Loucy (cell line): ENCODE data around the gene C1orf122.

ENCODE experiments used
- H2AFZ ChIP-seq: fragments of 200-600 bp; sonication (generic); 2 replicates; pipeline ENCODE4 v1.6.0; 2016; ENCODE audit warnings: antibody characterized with exemption, mild to moderate bottlenecking, low read length, moderate library complexity
- H3F3A ChIP-seq: fragments of 200-600 bp; 2 replicates; pipeline ENCODE4 v1.6.0; 2016; ENCODE audit warnings: antibody characterized with exemption, low read depth, mild to moderate bottlenecking
- H3K27me3 ChIP-seq: fragments of 200-600 bp; sonication (generic); 2 replicates; pipeline ENCODE4 v1.6.1; 2014; ENCODE audit warnings: low read length, mild to moderate bottlenecking; ENCODE audit not compliant: insufficient read depth, poor library complexity, severe bottlenecking
- H3K36me3 ChIP-seq: fragments of 200-600 bp; sonication (generic); 2 replicates; pipeline ENCODE4 v1.6.1; 2016; ENCODE audit warnings: low read length; ENCODE audit not compliant: insufficient read depth
- H3K4me1 ChIP-seq: fragments of 200-600 bp; sonication (generic); 2 replicates; pipeline ENCODE4 v1.5.1; 2014; ENCODE audit warnings: low read length, mild to moderate bottlenecking; ENCODE audit not compliant: insufficient read depth, poor library complexity, severe bottlenecking
- H3K4me2 ChIP-seq: fragments of 200-600 bp; sonication (generic); 2 replicates; pipeline ENCODE4 v1.6.0; 2014; ENCODE audit warnings: antibody characterized with exemption, low read length, low read depth, mild to moderate bottlenecking; ENCODE audit not compliant: poor library complexity, severe bottlenecking
- H3K4me3 ChIP-seq: fragments of 200-600 bp; sonication (generic); 2 replicates; pipeline ENCODE4 v1.5.1; 2014; ENCODE audit warnings: low read length, mild to moderate bottlenecking, mixed read lengths; ENCODE audit not compliant: poor library complexity, severe bottlenecking
- H3K79me2 ChIP-seq: fragments of 200-600 bp; sonication (generic); 2 replicates; pipeline ENCODE4 v1.6.1; 2014; ENCODE audit warnings: low read length; ENCODE audit not compliant: insufficient read depth
- H3K9ac ChIP-seq: fragments of 200-600 bp; sonication (generic); 2 replicates; pipeline ENCODE4 v1.6.0; 2014; ENCODE audit warnings: mild to moderate bottlenecking, low read depth, low read length, moderate library complexity; ENCODE audit not compliant: poor library complexity, severe bottlenecking
- H3K9me2 ChIP-seq: fragments of 200-600 bp; sonication (generic); replicated peaks from 2 replicates; pipeline ENCODE4 v1.6.1; 2016; ENCODE audit warnings: low read depth, low read length, mixed read lengths
- H3K9me3 ChIP-seq: fragments of 200-600 bp; sonication (generic); 2 replicates; pipeline ENCODE4 v1.6.1; 2014; ENCODE audit warnings: mild to moderate bottlenecking, antibody characterized with exemption, low read length, low read depth; ENCODE audit not compliant: insufficient read depth
- H4K20me1 ChIP-seq: fragments of 200-600 bp; sonication (generic); 2 replicates; pipeline ENCODE4 v1.6.0; 2014; ENCODE audit warnings: antibody characterized with exemption, low read length, mild to moderate bottlenecking; ENCODE audit not compliant: insufficient read depth, poor library complexity, severe bottlenecking
- CTCF ChIP-seq: fragments of 200-600 bp; sonication (generic); conservative IDR thresholded peaks from 2 replicates; pipeline ENCODE4 v1.5.1; 2014; ENCODE audit warnings: mild to moderate bottlenecking, antibody characterized with exemption, low read length
- EZH2phosphoT487 ChIP-seq: fragments of 200-600 bp; IDR thresholded peaks from 2 replicates; pipeline ENCODE4 v1.6.1; 2018; ENCODE audit warnings: antibody characterized with exemption, mild to moderate bottlenecking, moderate library complexity, borderline replicate concordance

The C1orf122 gene

GRCh38 chr1:37851262-37851661 is 43.7 kb downstream of the C1orf122 start:
- no peaks in the 10 kb centered on the region for H3K9me3 ChIP-seq
- H3K4me2 ChIP-seq, result peak overlapping the region; percentile 43
- no peaks in the 10 kb centered on the region for H3K9me2 ChIP-seq
- peaks cover 56% of the 10 kb centered on the region for H3K79me2 ChIP-seq
- no peak overlapping the region for H3K9ac ChIP-seq
- H3K27me3 ChIP-seq, result no peaks in the 10 kb centered on the region
- H2AFZ ChIP-seq, result no peak overlapping the region
- H3K36me3 ChIP-seq, result peaks cover 8% of the 10 kb centered on the region; the same call in 1 of the 2 replicates
- H4K20me1 ChIP-seq, result no peaks in the 10 kb centered on the region
- H3K4me3 ChIP-seq, result no peak overlapping the region
- H3F3A ChIP-seq, result no peaks in the 10 kb centered on the region
- peaks cover 44% of the 10 kb centered on the region for H3K4me1 ChIP-seq
- TF ChIP-seq CTCF (no peak), EZH2phosphoT487 (no peak)

GRCh38 chr1:37851782-37852210 is 44.2 kb downstream of the C1orf122 start:
- H3K79me2 ChIP-seq, result peaks cover 57% of the 10 kb centered on the region
- H3K4me2 ChIP-seq, result peak overlapping the region; percentile 43

DNA sequence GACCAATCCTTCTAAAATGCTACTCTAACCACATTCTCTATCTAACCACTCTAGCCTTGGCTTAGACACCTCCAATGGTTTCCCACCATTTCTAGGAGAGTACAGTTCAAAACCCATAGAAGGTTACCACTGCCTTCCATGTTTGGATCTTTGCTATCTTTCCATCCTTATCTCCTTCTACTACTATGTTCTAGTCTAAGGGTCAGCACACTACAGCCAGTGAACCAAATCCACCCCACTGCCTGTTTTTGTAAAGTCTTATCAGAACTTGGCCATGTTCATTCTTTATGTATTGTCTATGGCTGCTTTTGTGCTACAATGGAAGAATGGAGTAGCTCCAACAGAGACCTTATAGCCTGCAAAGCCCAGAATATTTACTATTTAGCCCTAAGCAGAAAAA is 45.6 kb downstream of the C1orf122 start:
- TF ChIP-seq CTCF (no peak), EZH2phosphoT487 (no peak)
- Histone ChIP-seq H3K27me3 (no peaks in the 10 kb centered on the region), H3K4me2 (peak overlapping the region; percentile 43), H3K4me1 (peaks cover 45% of the 10 kb centered on the region), H3K9ac (no peak overlapping the region), H3K36me3 (0 out of 2 replicates have a peak, but pooled peaks cover 3% of the 10 kb centered on the region), H3K9me2 (no peaks in the 10 kb centered on the region), H4K20me1 (peaks cover 2% of the 10 kb centered on the region), H3F3A (no peaks in the 10 kb centered on the region), H3K9me3 (no peaks in the 10 kb centered on the region), H3K4me3 (peak overlapping the region; percentile 11), H3K79me2 (peaks cover 61% of the 10 kb centered on the region), H2AFZ (no peak overlapping the region)

More at GRCh38 chr1:37851782-37852210, 44.2 kb downstream of the C1orf122 start:
- Histone ChIP-seq H3K36me3 (peaks cover 8% of the 10 kb centered on the region; the same call in 1 of the 2 replicates), H3K4me3 (no peak overlapping the region), H3K9me3 (no peaks in the 10 kb centered on the region), H3K4me1 (peaks cover 42% of the 10 kb centered on the region), H4K20me1 (no peaks in the 10 kb centered on the region), H2AFZ (no peak overlapping the region), H3K9me2 (no peaks in the 10 kb centered on the region), H3F3A (no peaks in the 10 kb centered on the region), H3K9ac (no peak overlapping the region), H3K27me3 (no peaks in the 10 kb centered on the region)
- TF ChIP-seq CTCF (no peak), EZH2phosphoT487 (no peak)
